Aorta (tissue), 5 donors: Measurements from ENCODE around the gene B3GALT4. TPM values are rescaled to one million over a fixed set of nuclear protein-coding genes. Genes with fewer than 3 reads are reported as not detected.
"Not testable (repeated sequence)": the region's sequence is repeated elsewhere in the genome, so short reads cannot be mapped to it uniquely, and the experiment has no call there.

Source experiments
- ATAC-seq: fragments of 200-7000 bp; cut with Tn5 transposase; one replicate; pipeline ENCODE4 v1.9.1; 2022; ENCODE audit warnings: moderate library complexity; ENCODE audit not compliant: low FRiP score
- DNase-seq, 2 donors: peaks; one replicate each; pipeline ENCODE4 v3.0.0-alpha.2; 2020
- H3K27ac ChIP-seq, 2 donors: one replicate each; pipeline ENCODE4 v1.5.1; 2013; ENCODE audit warnings: low read length in 2 of 2, mild to moderate bottlenecking in 2 of 2, moderate library complexity in 2 of 2, control low read depth in 1 of 2, inconsistent platforms in 1 of 2, low read depth in 1 of 2
- H3K27me3 ChIP-seq, 2 donors: one replicate each; pipeline ENCODE4 v1.6.1; 2013; ENCODE audit warnings: control low read depth in 1 of 2, low read length in 1 of 2, mild to moderate bottlenecking in 1 of 2, moderate library complexity in 1 of 2; ENCODE audit not compliant: insufficient read depth in 2 of 2, control insufficient read depth in 1 of 2
- H3K36me3 ChIP-seq, 2 donors: one replicate each; pipeline ENCODE4 v1.6.1; 2013; ENCODE audit warnings: control low read depth in 1 of 2, low read length in 1 of 2, mild to moderate bottlenecking in 1 of 2; ENCODE audit not compliant: insufficient read depth in 2 of 2, control insufficient read depth in 1 of 2
- H3K4me1 ChIP-seq, 2 donors: one replicate each; pipeline ENCODE4 v1.6.1; 2013; ENCODE audit warnings: low read length in 2 of 2, control low read depth in 1 of 2, mild to moderate bottlenecking in 1 of 2, moderate library complexity in 1 of 2; ENCODE audit not compliant: insufficient read depth in 2 of 2, control insufficient read depth in 1 of 2
- H3K4me3 ChIP-seq, 2 donors: one replicate each; pipeline ENCODE4 v1.5.1; 2013; ENCODE audit warnings: low read length in 2 of 2, control low read depth in 1 of 2, mild to moderate bottlenecking in 1 of 2
- H3K9me3 ChIP-seq: one replicate; pipeline ENCODE4 v1.6.1; 2013; ENCODE audit warnings: mild to moderate bottlenecking, low read length; ENCODE audit not compliant: control insufficient read depth
- WGBS, 2 donors: extraction: QIAGEN DNeasy Blood & Tissue Kit; methylation state at CpG; one replicate each; pipeline ENCODE4 v1.1.7; 2013; 5-methylcytosine and 5-hydroxymethylcytosine counted together
- intact Hi-C, 2 donors: fragments of 100-400 bp; cut with DNase I; formaldehyde crosslinking; loops; one replicate each; pipeline versions ENCODE4 v1.14.2 to v1.15.0; 2022
- polyA plus RNA-seq, 2 donors: library from polyadenylated mRNA; stranded (reverse); fragments of 200-250 nt; gene quantifications; one replicate each; pipeline ENCODE4 v1.2.3, GENCODE V29; 2013
- total RNA-seq, 2 donors: library from RNA; stranded (reverse); fragmentation: NEBNext Ultra II Directional; extraction: Animal tissue kit (Norgen Biotek cat#: 25700); gene quantifications; one replicate each; pipeline ENCODE4 v1.2.1, GENCODE V29; 2021
- donor health status: healthy with polysubstance abuse.
- donor health status: Bipolar disorder and iron deficiency.
- donor health status: DM: no; HTN: no; CAD: no.
- donor health status: DM: no; HTN: no; CAD: no.
- donor health status: DM: yes; HTN: yes; CAD: no.

The B3GALT4 gene
- total and polyA plus RNA-seq, 4 donors, result 8.3 to 17.0 (median 13.5) TPM

DNA sequence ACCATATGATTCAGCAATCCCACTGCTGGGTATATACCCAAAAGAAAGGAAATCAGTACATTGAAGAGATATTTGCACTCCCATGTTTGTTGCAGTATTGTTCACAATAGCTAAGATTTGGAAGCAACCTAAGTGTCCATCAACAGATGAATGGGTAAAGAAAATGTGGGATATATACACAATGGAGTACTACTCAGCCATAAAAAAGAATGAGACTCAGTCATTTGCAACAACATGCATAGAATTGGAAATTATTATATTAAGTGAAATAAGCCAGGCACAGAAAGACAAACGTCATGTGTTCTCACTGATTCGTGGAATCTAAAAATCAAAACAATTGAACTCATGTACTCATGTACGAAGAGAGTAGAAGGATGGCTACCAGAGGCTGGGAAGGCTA, 14.4 kb upstream of the B3GALT4 start:
- ATAC-seq, H3K36me3 ChIP-seq, DNase-seq, H3K9me3 ChIP-seq, intact Hi-C loops, H3K4me1 ChIP-seq, H3K27ac ChIP-seq, H3K27me3 ChIP-seq, H3K4me3 ChIP-seq: not testable (repeated sequence)
- 92 to 93% methylated on average over 3 of the region's 3 CpGs for WGBS, 2 donors

DNA sequence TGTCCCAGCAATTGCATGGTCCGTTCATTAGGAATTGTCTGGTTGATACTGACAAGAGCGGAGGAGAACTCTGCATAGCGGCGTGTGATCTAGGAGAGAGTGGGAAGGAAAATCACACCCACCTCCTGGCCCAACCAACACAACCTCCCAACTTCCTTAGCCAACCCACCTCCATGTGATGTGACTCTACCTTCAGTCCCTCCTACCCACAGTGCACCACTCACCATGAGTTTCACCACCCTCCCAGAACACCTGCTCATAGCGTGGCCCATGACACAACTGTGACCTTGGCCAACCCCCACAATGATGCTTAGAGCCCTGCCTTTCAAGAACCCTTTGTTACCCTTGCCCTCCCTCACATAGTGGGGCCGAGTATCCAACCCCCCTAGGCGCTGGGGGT, 12.9 kb upstream of the B3GALT4 start:
- H3K9me3 ChIP-seq, result no peaks in the 10 kb centered on the region
- intact Hi-C loops, result no loop called here
- H3K36me3 ChIP-seq, result peaks cover 0 to 3% of the 10 kb centered on the region in 2 donors
- DNase-seq (no peak), ATAC-seq (no peak)
- no peak overlapping the region for H3K4me3 ChIP-seq
- 85 to 89% methylated on average over 7 of the region's 7 CpGs for WGBS, 2 donors
- H3K4me1 ChIP-seq, result no peaks in the 10 kb centered on the region
- no peaks in the 10 kb centered on the region for H3K27me3 ChIP-seq
- H3K27ac ChIP-seq, result no peak overlapping the region

DNA sequence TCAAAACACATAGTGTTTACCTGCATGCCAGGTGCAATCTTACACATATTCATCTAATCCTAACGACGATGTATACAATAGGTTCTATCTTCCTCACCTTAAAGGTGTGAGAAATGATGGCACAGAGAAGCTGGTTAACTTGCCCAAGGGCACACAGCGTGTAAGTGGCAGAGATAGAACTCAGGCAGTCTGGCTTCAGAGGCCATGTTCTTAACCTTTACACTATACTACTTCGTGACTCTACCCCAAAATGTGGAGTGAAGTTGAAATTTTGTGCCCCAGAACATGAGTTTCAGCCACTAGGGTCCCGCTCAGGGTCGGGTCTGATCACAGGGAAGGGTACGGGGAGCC, 5.8 kb upstream of the B3GALT4 start:
- no peaks in the 10 kb centered on the region for H3K4me1 ChIP-seq
- intact Hi-C loops, result no loop called here
- no peaks in the 10 kb centered on the region for H3K9me3 ChIP-seq
- H3K27me3 ChIP-seq, result no peaks in the 10 kb centered on the region
- WGBS, 2 donors, result 2% methylated on average over 7 of the region's 7 CpGs
- ATAC-seq, result no peak
- H3K27ac ChIP-seq, result peak overlapping the region; percentile 56 to 67
- H3K36me3 ChIP-seq, result peaks cover 0 to 3% of the 10 kb centered on the region in 2 donors
- peak overlapping the region; percentile 63 to 84 for H3K4me3 ChIP-seq
- no peak for DNase-seq

DNA sequence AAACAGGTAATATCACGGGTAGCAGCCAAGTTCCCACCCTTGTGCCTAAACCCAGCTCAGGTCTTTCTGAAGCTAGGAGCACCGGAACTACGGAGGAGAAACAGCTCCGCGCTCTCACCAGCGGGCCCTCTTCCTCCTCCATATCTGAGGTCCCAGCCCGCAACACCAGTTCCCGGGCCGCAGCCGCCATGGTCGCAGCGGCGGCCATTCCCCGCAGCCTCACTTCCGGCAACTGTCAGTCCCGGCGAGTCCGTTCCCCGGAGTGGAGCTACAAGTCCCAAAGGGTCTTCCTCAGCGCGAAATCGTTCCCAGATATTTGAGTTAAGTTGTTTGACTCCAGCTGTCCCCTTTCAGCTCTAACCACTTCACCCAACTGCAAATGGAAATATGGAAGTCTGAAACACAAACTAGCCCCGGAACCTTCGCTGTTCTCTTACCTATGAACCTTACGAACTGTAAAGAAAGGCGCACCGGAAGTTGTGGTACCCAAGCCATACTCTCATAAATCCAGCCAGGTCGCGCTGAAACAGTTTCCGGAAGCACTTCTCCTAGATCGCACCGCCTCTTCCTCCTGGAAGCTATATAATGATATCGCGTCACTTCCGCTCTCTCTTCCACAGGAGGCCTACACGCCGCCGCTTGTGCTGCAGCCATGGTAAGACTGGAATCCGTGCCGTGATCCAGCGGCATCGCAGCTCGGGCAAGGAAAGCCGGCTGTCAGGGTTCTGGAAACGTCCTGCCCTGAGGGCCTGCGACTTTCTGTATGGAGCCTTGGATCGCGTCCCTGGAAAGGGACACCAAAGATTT, 5.3 kb upstream of the B3GALT4 start, which contains the start of the genes RPS18 and VPS52:
Gene RPS18 (plus strand): TSS at position 608 of the 807 bp plus-strand sequence. CDS start 45 bp downstream, at position 653.
Gene VPS52 (minus strand): TSS at position 409 of the 807 bp plus-strand sequence. CDS start 201 bp downstream, at position 208.
- H3K27ac ChIP-seq, result peak within 1 kb of the TSS; percentile 67 to 68
- ATAC-seq (peak; percentile 96), DNase-seq (peak; percentile 93 to 95)
- H3K9me3 ChIP-seq, result no peaks in the 10 kb centered on the region
- no peaks in the 10 kb centered on the region for H3K4me1 ChIP-seq
- intact Hi-C loops, result no loop called here
- peak within 1 kb of the TSS; percentile 63 to 84 for H3K4me3 ChIP-seq
- H3K36me3 ChIP-seq, result peaks cover 0 to 3% of the 10 kb centered on the region in 2 donors
- WGBS, 2 donors, result 0% methylated on average over 48 of the region's 48 CpGs
- H3K27me3 ChIP-seq, result no peaks in the 10 kb centered on the region

DNA sequence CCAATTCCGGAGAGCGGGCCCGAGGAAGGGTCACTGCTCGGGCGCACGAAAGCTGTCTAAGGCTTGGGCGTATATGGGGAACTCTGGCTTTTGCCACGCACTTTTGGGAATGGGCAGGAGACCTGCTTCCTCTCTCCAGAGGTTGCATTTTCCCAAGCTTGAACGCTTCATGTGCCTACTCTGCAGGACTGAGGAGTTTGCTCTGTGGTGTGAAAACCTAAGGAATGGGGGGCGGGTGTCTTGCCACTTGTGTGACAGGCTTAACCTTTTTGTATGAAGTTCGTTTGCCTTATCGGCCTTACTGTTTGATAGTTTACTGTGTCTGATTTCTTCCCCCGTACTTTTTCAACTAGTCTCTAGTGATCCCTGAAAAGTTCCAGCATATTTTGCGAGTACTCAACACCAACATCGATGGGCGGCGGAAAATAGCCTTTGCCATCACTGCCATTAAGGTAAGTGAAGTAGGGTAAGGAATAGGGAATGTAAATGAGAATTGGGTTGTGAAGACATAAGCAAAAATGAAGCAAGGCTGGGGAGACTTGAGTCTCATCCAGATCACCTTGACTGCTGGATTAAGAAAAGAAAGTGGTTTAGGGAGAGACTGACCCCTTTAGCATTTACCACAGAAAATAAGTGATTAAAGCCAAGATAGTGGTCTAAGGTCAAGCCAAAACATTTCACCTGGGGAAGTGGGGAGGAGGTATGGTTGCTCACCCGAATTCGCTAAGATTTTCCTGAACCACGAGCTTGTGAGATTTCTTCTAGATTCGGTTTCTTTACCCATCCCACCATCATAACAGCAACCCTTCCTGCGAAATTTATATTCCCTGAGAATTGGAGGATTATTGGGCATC, 4.4 kb upstream of the B3GALT4 start:
- no peak for DNase-seq
- 12 to 14% methylated on average over 22 of the region's 22 CpGs for WGBS, 2 donors
- Histone ChIP-seq H3K9me3 (no peaks in the 10 kb centered on the region), H3K27me3 (no peaks in the 10 kb centered on the region), H3K4me3 (peak overlapping the region; percentile 41 to 53), H3K4me1 (no peaks in the 10 kb centered on the region), H3K27ac (peak overlapping the region in 1 of 2 donors; percentile 68), H3K36me3 (no peaks in the 10 kb centered on the region)
- peak; percentile 30 for ATAC-seq
- intact Hi-C loops, result no loop called here

DNA sequence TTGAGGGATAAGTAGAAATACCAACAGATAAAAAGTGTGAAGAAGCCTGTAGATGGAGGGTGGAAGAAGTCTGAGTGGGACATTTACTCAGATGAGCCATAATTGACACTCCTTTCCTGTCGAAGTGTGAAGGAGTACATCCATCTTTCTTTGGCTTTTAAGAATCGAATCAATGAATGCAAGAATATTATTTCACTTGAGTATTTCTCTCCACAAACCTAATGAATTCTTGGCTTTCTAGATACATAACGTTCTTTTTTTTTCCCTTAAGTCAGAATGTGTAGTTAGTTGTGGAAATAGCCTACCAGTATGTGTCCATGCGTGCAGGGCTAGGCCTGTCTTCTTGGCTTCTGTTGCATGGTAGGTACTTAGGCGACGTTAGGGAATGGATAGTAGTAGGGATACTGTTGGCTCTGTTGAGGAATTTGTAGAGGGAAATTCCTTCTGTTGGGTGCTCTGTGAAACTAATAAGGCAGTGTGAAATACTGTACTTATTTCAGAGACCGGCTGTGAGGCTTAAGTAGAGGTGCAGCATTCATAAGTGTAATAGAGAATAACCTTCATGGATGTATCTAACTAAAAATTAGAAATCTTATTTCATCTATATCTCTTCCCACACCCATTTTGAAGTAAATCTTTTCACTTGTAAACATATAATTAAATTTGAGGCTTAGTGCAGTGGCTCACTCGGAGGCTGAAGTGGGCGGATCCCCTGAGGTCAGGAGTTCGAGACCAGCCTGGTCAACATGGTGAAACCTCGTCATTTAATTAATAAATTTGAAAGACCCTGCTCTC, 3.6 kb upstream of the B3GALT4 start:
- Histone ChIP-seq H3K27me3 (no peaks in the 10 kb centered on the region), H3K36me3 (no peaks in the 10 kb centered on the region), H3K27ac (no peak overlapping the region), H3K9me3 (no peaks in the 10 kb centered on the region), H3K4me3 (no peak overlapping the region), H3K4me1 (no peaks in the 10 kb centered on the region)
- 68 to 70% methylated on average over 11 of the region's 11 CpGs for WGBS, 2 donors
- intact Hi-C loops, result no loop called here
- ATAC-seq (no peak), DNase-seq (peak in 1 of 2 donors; percentile 11)

DNA sequence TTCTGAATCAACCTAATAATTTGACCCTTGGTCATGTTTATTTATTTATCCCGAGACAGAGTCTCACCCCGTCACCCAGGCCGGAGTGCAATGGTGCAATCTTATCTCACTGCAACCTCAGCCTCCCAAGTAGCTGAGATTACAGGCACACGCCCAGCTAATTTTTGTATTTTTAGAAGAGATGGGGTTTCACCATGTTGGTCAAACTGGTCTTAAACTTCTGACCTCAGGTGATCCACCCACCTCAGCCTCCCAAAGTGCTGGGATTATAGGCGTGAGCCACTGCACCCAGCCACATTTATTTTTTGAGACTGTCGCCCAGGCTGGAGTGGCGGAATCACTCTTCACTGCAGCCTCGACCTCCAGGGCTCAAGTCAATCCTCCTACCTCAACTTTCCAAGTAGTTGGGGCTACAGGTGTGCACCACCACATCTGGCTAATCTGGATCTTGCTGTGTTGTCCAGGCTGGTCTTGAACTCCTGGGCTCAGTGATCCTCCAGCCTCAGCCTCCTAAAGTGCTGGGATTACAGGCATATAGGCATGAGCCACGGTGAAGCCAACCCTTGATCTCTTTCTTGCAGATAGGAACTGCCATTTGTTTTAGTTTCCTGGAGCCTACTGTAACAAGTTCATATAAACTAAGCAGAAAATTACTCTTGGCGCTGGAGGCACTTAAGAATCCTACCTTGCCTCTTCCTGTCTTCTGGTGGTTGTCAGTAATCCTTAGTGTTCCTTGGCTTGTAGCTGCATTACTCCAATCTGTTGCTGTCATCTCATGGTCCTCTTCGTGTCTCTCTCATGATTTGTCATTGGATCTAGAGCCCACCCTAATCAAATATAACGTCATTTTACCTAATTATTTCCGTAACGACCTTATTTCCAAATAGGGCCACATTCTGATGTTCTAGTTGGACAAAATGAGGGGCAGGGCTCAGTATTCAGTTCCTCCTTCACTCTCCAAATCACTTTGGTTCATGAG, 2.7 kb upstream of the B3GALT4 start:
- no peaks in the 10 kb centered on the region for H3K4me1 ChIP-seq
- DNase-seq (peak; percentile 36 to 40), ATAC-seq (no peak)
- no peak overlapping the region for H3K4me3 ChIP-seq
- no peak overlapping the region for H3K27ac ChIP-seq
- no peaks in the 10 kb centered on the region for H3K9me3 ChIP-seq
- no peaks in the 10 kb centered on the region for H3K36me3 ChIP-seq
- WGBS, 2 donors, result 67 to 71% methylated on average over 14 of the region's 14 CpGs
- intact Hi-C loops, result no loop called here
- H3K27me3 ChIP-seq, result no peaks in the 10 kb centered on the region
